GM12801 (cell line): ENCODE data around the gene ZMIZ1.

Experiments used
- TF ChIP-seq, protein P1 (sequence below): IDR thresholded peaks from one replicate; pipeline ENCODE4 v1.5.1; 2011; ENCODE audit warnings: control low read depth; ENCODE audit not compliant: insufficient read length; ENCODE audit errors: extremely low read depth

Gene ZMIZ1

DNA sequence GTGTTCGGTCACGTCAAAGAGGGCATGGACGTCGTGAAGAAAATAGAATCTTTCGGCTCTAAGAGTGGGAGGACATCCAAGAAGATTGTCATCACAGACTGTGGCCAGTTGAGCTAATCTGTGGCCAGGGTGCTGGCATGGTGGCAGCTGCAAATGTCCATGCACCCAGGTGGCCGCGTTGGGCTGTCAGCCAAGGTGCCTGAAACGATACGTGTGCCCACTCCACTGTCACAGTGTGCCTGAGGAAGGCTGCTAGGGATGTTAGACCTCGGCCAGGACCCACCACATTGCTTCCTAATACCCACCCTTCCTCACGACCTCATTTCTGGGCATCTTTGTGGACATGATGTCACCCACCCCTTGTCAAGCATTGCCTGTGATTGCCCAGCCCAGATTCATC, 285.0 kb downstream of the ZMIZ1 start:
- TF ChIP-seq, protein P1, sequence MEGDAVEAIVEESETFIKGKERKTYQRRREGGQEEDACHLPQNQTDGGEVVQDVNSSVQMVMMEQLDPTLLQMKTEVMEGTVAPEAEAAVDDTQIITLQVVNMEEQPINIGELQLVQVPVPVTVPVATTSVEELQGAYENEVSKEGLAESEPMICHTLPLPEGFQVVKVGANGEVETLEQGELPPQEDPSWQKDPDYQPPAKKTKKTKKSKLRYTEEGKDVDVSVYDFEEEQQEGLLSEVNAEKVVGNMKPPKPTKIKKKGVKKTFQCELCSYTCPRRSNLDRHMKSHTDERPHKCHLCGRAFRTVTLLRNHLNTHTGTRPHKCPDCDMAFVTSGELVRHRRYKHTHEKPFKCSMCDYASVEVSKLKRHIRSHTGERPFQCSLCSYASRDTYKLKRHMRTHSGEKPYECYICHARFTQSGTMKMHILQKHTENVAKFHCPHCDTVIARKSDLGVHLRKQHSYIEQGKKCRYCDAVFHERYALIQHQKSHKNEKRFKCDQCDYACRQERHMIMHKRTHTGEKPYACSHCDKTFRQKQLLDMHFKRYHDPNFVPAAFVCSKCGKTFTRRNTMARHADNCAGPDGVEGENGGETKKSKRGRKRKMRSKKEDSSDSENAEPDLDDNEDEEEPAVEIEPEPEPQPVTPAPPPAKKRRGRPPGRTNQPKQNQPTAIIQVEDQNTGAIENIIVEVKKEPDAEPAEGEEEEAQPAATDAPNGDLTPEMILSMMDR = no peak

DNA sequence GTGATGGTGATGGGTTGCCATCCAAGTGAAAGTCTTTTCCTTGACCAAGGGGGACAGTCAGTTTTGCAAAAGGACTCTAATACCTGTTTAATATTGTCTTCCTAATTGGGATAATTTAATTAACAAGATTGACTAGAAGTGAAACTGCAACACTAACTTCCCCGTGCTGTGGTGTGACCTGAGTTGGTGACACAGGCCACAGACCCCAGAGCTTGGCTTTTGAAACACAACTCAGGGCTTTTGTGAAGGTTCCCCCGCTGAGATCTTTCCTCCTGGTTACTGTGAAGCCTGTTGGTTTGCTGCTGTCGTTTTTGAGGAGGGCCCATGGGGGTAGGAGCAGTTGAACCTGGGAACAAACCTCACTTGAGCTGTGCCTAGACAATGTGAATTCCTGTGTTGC, 285.4 kb downstream of the ZMIZ1 start:
- TF ChIP-seq, protein P1 = no peak

DNA sequence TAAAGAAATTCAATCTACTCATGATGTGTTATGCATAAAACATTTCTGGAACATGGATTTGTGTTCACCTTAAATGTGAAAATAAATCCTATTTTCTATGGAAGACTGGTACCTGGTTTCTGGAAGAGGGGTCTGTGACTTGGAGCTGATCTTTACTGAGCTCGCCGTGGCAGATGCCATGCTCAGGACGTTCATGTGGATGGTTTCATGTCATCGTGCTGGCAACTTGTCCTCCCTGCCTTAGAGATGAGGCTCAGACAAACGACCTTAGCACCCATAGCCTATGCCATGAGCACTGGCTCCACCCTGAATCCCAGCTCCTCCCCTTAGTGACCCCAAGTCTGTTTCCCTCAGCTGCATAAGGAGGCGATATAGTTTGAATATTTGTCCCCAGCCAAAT, 285.8 kb downstream of the ZMIZ1 start:
- TF ChIP-seq, protein P1 = no peak

DNA sequence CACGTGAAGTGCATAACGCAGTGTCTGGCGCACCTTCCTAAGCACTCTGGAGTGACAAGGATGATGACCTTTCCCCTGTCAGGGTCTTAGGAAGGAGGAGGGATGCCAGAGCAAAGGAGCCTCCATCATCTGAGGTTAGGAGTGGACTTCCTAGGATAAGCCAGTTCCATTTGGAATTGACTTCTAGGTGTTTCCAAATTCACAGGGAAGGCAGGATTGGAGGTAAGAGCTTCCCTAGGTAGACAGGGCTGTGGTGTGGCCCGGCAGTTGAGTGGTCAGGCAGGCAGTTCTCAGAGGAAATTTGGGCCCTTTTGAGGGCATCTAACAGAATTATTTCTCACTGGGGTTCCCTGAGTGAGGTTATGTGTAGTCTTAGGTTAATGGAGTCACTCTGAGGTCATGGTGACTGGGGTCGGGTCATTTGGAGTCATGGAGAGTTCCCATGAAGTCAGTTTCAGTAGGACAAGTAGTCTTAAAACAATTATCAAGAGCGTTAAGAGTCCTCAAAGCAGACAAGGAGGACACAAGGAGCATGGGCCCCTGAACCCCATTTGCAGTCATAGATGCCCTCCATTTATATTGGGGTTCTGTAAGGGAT, 286.8 kb downstream of the ZMIZ1 start:
- TF ChIP-seq, protein P1 = no peak

DNA sequence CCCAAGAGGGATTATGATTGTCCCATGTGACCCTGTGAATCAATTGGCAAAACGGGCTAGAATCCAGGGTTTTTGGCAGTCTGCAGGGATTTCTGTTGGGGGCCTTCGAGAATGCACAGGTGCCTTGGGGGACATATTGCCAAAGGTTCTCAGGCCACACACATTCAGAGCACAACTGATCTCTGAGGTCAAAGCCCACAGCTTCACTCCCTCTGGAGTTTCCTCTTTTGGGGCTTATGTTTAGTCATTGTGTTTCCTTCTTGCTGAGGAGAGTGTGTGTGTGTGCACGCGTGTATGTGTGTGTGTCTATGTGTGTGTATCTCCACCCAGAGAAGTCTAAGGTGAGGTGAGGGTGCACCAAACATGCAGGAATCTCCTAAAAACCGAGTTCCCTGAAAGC, 287.3 kb downstream of the ZMIZ1 start:
- TF ChIP-seq, protein P1 = no peak

DNA sequence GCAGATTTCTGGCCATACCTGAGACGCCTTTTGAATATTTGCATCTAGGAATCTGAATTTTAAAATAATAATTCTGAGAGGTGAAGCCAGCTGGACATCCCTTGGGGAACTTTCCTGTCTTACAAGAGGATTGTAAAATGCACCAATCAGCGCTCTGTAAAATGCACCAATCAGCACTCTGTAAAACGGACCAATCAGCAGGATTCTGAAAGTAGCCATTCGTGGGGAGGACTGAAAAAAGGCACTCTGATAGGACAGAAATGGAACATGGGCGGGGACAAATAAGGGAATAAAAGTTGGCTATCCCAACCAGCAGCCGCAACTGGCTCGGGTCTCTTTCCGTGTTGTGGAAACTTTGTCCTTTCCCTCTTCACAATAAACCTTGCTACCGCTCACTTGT, 288.4 kb downstream of the ZMIZ1 start:
- TF ChIP-seq, protein P1 = no peak

DNA sequence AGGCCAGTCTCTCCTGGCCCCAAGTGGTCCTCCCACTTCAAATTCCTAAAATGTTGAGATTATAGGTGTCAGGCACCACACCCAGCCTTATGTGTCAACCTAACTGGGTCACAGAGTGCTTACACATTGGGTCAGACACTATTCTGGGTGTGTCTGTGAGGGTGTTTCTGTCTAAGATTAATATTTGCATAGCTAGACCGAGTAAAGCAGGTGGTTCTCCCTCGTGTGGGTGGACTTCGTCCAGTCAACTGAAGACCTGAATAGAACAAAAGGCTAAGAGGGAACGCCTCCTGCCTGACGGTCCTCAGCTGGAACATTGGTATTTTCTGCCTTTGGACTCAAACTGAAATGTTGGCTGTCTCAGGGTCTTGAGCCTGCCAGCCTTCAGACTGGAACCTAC, 290.0 kb downstream of the ZMIZ1 start:
- TF ChIP-seq, protein P1 = no peak

DNA sequence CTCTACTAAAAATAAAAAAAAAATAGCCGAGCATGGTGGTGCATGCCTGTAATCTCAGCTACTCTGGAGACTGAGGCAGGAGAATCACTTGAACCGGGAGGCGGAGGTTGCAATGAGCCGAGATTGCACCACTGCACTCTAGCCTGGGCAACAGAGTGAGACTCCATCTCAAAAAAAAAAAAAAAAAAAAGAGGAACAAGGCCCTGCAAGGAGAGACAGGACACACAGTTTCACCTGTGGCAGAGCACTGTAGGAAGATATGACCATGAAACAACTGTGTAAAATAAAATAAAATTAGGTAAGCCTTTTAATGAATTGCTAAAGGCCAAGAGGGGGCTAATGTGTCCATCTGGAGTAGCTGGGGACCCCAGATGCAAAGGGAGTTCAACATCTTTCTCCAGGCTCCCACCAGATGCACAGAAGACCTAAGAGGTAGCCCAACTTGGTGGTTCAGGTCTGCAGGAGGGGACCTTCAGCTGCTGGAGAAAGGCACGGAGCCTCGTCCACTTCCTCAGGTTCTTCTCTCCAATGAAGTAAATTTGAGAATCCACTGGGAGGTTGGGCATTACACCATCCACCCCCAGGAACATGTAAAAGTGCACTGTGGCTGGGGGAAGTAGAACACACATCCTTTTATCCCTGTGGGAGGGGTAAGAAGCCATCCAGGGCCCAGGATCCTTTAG, 291.2 kb downstream of the ZMIZ1 start:
- TF ChIP-seq, protein P1 = no peak
